Stimulated activated CD4-positive, alpha-beta T cell treated with anti-CD3 and anti-CD28 coated beads, Interleukin-15, amount 100 ng/mL, for 24 hours (primary cell): ENCODE data around the gene ARHGAP6.

ENCODE experiments used
- DNase-seq: peaks from one replicate; pipeline ENCODE4 v3.0.0-alpha.2; 2020

Gene ARHGAP6

GRCh38 chrX:11205796-11206195 is 459.9 kb downstream of the ARHGAP6 start:
- DNase-seq: no peak

GRCh38 chrX:11197671-11198070 is 468.0 kb downstream of the ARHGAP6 start:
- DNase-seq: no peak

GRCh38 chrX:11196476-11196875 is 469.2 kb downstream of the ARHGAP6 start:
- no peak for DNase-seq

GRCh38 chrX:11193035-11193469 is 472.7 kb downstream of the ARHGAP6 start:
- no peak for DNase-seq

- no peak for DNase-seq
Observed at GRCh38 chrX:11190745-11191510, 474.8 kb downstream of the ARHGAP6 start.

GRCh38 chrX:11189097-11189496 is 476.6 kb downstream of the ARHGAP6 start:
- DNase-seq: no peak

- peak; percentile 8 for DNase-seq
Observed at GRCh38 chrX:11188664-11189063, 477.1 kb downstream of the ARHGAP6 start.

- DNase-seq: no peak
Observed at GRCh38 chrX:11187001-11187400, 478.7 kb downstream of the ARHGAP6 start.

GRCh38 chrX:11185861-11186260 is 479.9 kb downstream of the ARHGAP6 start:
- no peak for DNase-seq

- no peak for DNase-seq
Observed at GRCh38 chrX:11180571-11180970, 485.1 kb downstream of the ARHGAP6 start.

- DNase-seq: no peak
Observed at GRCh38 chrX:11172415-11172814, 493.3 kb downstream of the ARHGAP6 start.

- DNase-seq: no peak
Observed at GRCh38 chrX:11171956-11172355, 493.8 kb downstream of the ARHGAP6 start.

- DNase-seq: no peak
Observed at GRCh38 chrX:11164433-11164832, 501.3 kb downstream of the ARHGAP6 start.

GRCh38 chrX:11159149-11159548 is 506.6 kb downstream of the ARHGAP6 start:
- no peak for DNase-seq

GRCh38 chrX:11151799-11152559 is 513.7 kb downstream of the ARHGAP6 start:
- DNase-seq: no peak

- DNase-seq: no peak
Observed at GRCh38 chrX:11148401-11148800, 517.3 kb downstream of the ARHGAP6 start.

- DNase-seq: no peak
Observed at GRCh38 chrX:11146411-11146810, 519.3 kb downstream of the ARHGAP6 start.

GRCh38 chrX:11143931-11144678 is 521.6 kb downstream of the ARHGAP6 start:
- peak; percentile 42 for DNase-seq

GRCh38 chrX:11138498-11139390 is 527.0 kb downstream of the ARHGAP6 start:
- no peak for DNase-seq

- no peak for DNase-seq
Observed at GRCh38 chrX:11137543-11138139, 528.1 kb downstream of the ARHGAP6 start.

GRCh38 chrX:11135564-11136185 is 530.0 kb downstream of the ARHGAP6 start:
- no peak for DNase-seq

GRCh38 chrX:11131146-11131545 is 534.6 kb downstream of the ARHGAP6 start:
- DNase-seq: no peak
